Measurements from ENCODE around the gene TEX2. TPM values are rescaled to one million over a fixed set of nuclear protein-coding genes. Genes with fewer than 3 reads are reported as not detected.

The TEX2 gene
- total RNA-seq, 3 donors from 2014 or later = 18.4 to 20.4 (median 19.9) TPM

- no peaks in the 10 kb centered on the region for H3K27me3 Mint-ChIP-seq (ENCODE audit: low read depth)
- H3K9me3 Mint-ChIP-seq = no peaks in the 10 kb centered on the region
- H3K36me3 Mint-ChIP-seq (ENCODE audit: insufficient read depth) = no peaks in the 10 kb centered on the region
- DNase-seq (no peak), ATAC-seq (no peak)
- no peaks in the 10 kb centered on the region for H3K4me1 Mint-ChIP-seq (ENCODE audit: low read depth)
- H3K4me3 Mint-ChIP-seq = peak overlapping the region; percentile 10
These were observed 14.9 kb upstream of the TEX2 start for GRCh38 chr17:64277831-64278562.

GRCh38 chr17:64276961-64277505 is 14.0 kb upstream of the TEX2 start:
- ATAC-seq = no peak
- Mint-ChIP-seq H3K27me3 (ENCODE audit: low read depth) (no peaks in the 10 kb centered on the region), H3K36me3 (ENCODE audit: insufficient read depth) (no peaks in the 10 kb centered on the region), H3K4me3 (no peak overlapping the region), H3K9me3 (no peaks in the 10 kb centered on the region), H3K4me1 (ENCODE audit: low read depth) (no peaks in the 10 kb centered on the region)
- DNase-seq = no peak

GRCh38 chr17:64275016-64275415 is 12.0 kb upstream of the TEX2 start:
- Mint-ChIP-seq H3K9me3 (no peaks in the 10 kb centered on the region), H3K36me3 (ENCODE audit: insufficient read depth) (no peaks in the 10 kb centered on the region), H3K4me3 (no peak overlapping the region), H3K27me3 (ENCODE audit: low read depth) (no peaks in the 10 kb centered on the region), H3K4me1 (ENCODE audit: low read depth) (peaks cover 11% of the 10 kb centered on the region)
- no peak for DNase-seq
- ATAC-seq = no peak

- ATAC-seq = no peak
- no peak overlapping the region for H3K4me3 Mint-ChIP-seq
- no peak for DNase-seq
- H3K27me3 Mint-ChIP-seq (ENCODE audit: low read depth) = no peaks in the 10 kb centered on the region
- H3K36me3 Mint-ChIP-seq (ENCODE audit: insufficient read depth) = no peaks in the 10 kb centered on the region
- peaks cover 17% of the 10 kb centered on the region for H3K4me1 Mint-ChIP-seq (ENCODE audit: low read depth)
- no peaks in the 10 kb centered on the region for H3K9me3 Mint-ChIP-seq
These were observed 9.9 kb upstream of the TEX2 start for GRCh38 chr17:64273006-64273405.

- DNase-seq (no peak), ATAC-seq (peak; percentile 35 to 55)
- Mint-ChIP-seq H3K4me1 (ENCODE audit: low read depth) (peaks cover 17% of the 10 kb centered on the region), H3K9me3 (no peaks in the 10 kb centered on the region), H3K36me3 (ENCODE audit: insufficient read depth) (no peaks in the 10 kb centered on the region), H3K27me3 (ENCODE audit: low read depth) (peaks cover 6% of the 10 kb centered on the region), H3K4me3 (no peak overlapping the region)
These were observed 7.8 kb upstream of the TEX2 start for GRCh38 chr17:64270885-64271284.

- Mint-ChIP-seq H3K36me3 (ENCODE audit: insufficient read depth) (no peaks in the 10 kb centered on the region), H3K27me3 (ENCODE audit: low read depth) (peaks cover 6% of the 10 kb centered on the region), H3K9me3 (no peaks in the 10 kb centered on the region), H3K4me1 (ENCODE audit: low read depth) (peaks cover 17% of the 10 kb centered on the region), H3K4me3 (no peak overlapping the region)
- no peak for DNase-seq
- ATAC-seq = no peak
These were observed 6.9 kb upstream of the TEX2 start for GRCh38 chr17:64269687-64270649.

GRCh38 chr17:64264891-64265290 is 1.8 kb upstream of the TEX2 start:
- Mint-ChIP-seq H3K27me3 (ENCODE audit: low read depth) (peaks cover 6% of the 10 kb centered on the region), H3K4me3 (no peak overlapping the region), H3K4me1 (ENCODE audit: low read depth) (peaks cover 41% of the 10 kb centered on the region), H3K36me3 (ENCODE audit: insufficient read depth) (no peaks in the 10 kb centered on the region), H3K9me3 (no peaks in the 10 kb centered on the region)
- DNase-seq (no peak), ATAC-seq (no peak)

- DNase-seq (peak; percentile 49), ATAC-seq (peak; percentile 46 to 53)
- Mint-ChIP-seq H3K36me3 (ENCODE audit: insufficient read depth) (no peaks in the 10 kb centered on the region), H3K27me3 (ENCODE audit: low read depth) (peaks cover 2% of the 10 kb centered on the region), H3K9me3 (no peaks in the 10 kb centered on the region), H3K4me1 (ENCODE audit: low read depth) (peaks cover 39% of the 10 kb centered on the region), H3K4me3 (peak overlapping the region; percentile 87)
These were observed 661 bp downstream of the TEX2 start for GRCh38 chr17:64262198-64262999.

GRCh38 chr17:64261417-64262145 is 1.5 kb downstream of the TEX2 start:
- no peak for DNase-seq
- Mint-ChIP-seq H3K9me3 (no peaks in the 10 kb centered on the region), H3K36me3 (ENCODE audit: insufficient read depth) (no peaks in the 10 kb centered on the region), H3K27me3 (ENCODE audit: low read depth) (no peaks in the 10 kb centered on the region), H3K4me1 (ENCODE audit: low read depth) (peaks cover 39% of the 10 kb centered on the region), H3K4me3 (peak overlapping the region; percentile 87)
- no peak for ATAC-seq

GRCh38 chr17:64260886-64261285 is 2.2 kb downstream of the TEX2 start:
- no peaks in the 10 kb centered on the region for H3K9me3 Mint-ChIP-seq
- DNase-seq (no peak), ATAC-seq (no peak)
- H3K27me3 Mint-ChIP-seq (ENCODE audit: low read depth) = no peaks in the 10 kb centered on the region
- peak overlapping the region; percentile 19 for H3K4me3 Mint-ChIP-seq
- peaks cover 39% of the 10 kb centered on the region for H3K4me1 Mint-ChIP-seq (ENCODE audit: low read depth)
- H3K36me3 Mint-ChIP-seq (ENCODE audit: insufficient read depth) = peaks cover 2% of the 10 kb centered on the region

- H3K27me3 Mint-ChIP-seq (ENCODE audit: low read depth) = no peaks in the 10 kb centered on the region
- no peak overlapping the region for H3K4me3 Mint-ChIP-seq
- peaks cover 2% of the 10 kb centered on the region for H3K36me3 Mint-ChIP-seq (ENCODE audit: insufficient read depth)
- DNase-seq (no peak), ATAC-seq (no peak)
- peaks cover 39% of the 10 kb centered on the region for H3K4me1 Mint-ChIP-seq (ENCODE audit: low read depth)
- H3K9me3 Mint-ChIP-seq = no peaks in the 10 kb centered on the region
These were observed 3.1 kb downstream of the TEX2 start for GRCh38 chr17:64259922-64260321.

- DNase-seq (no peak), ATAC-seq (no peak)
- H3K4me1 Mint-ChIP-seq (ENCODE audit: low read depth) = peaks cover 39% of the 10 kb centered on the region
- peaks cover 2% of the 10 kb centered on the region for H3K36me3 Mint-ChIP-seq (ENCODE audit: insufficient read depth)
- H3K4me3 Mint-ChIP-seq = no peak overlapping the region
- no peaks in the 10 kb centered on the region for H3K27me3 Mint-ChIP-seq (ENCODE audit: low read depth)
- no peaks in the 10 kb centered on the region for H3K9me3 Mint-ChIP-seq
These were observed 3.6 kb downstream of the TEX2 start for GRCh38 chr17:64259426-64259825.

- no peak for ATAC-seq
- no peak overlapping the region for H3K4me3 Mint-ChIP-seq
- peaks cover 24% of the 10 kb centered on the region for H3K4me1 Mint-ChIP-seq (ENCODE audit: low read depth)
- no peaks in the 10 kb centered on the region for H3K27me3 Mint-ChIP-seq (ENCODE audit: low read depth)
- H3K36me3 Mint-ChIP-seq (ENCODE audit: insufficient read depth) = peaks cover 2% of the 10 kb centered on the region
- H3K9me3 Mint-ChIP-seq = no peaks in the 10 kb centered on the region
- no peak for DNase-seq
These were observed 5.9 kb downstream of the TEX2 start for GRCh38 chr17:64256913-64257807.

Measured in activated T-cell treated with anti-CD3 and anti-CD28 coated beads, Interleukin-2, amount 50 U/mL, for 4 hours (primary cell).